Measurements from ENCODE around the gene ARL4D. TPM values are rescaled to one million over a fixed set of nuclear protein-coding genes. Genes with fewer than 3 reads are reported as not detected.
"Not testable (repeated sequence)": the region's sequence is repeated elsewhere in the genome, so short reads cannot be mapped to it uniquely, and the experiment has no call there.

ARL4D gene
- total RNA-seq, 1 donor from 2014 or later = 35.6 TPM

DNA sequence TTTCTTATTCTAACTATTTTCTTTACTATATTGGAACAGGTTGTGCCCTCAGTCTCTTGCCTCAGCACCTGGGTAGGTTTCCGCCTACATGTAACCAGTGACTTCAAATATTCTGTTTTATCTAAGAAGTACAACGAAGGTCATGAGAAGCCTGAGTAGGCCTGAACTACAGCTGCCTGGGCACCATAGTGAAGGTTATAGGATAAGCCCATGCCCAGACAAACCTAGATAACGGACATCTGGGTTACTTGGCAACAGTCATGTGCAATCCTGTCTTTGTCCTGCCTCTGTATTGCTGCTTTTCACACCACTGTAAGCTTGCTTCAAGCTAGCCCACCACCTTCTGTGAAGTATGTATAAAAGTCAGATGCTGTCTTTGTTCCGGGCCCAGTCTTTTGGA, 25.4 kb upstream of the ARL4D start:
- intact Hi-C loops (cut with DNase I) = no loop called here
- TF ChIP-seq POLR2A (IDR thresholded peaks at IDR 0.05) (no peak), POLR2AphosphoS5 (IDR thresholded peaks at IDR 0.05; ENCODE audit: insufficient read depth in 1 of 2, low read depth in 1 of 2) (no peak), CTCF (IDR thresholded peaks at IDR 0.05) (no peak)
- no peak for DNase-seq (ENCODE audit: extremely low spot score in 2 of 2)
- Histone ChIP-seq H3K4me1 (peaks cover 14% of the 10 kb centered on the region), H3K36me3 (no peaks in the 10 kb centered on the region), H3K27me3 (no peaks in the 10 kb centered on the region), H3K9me3 (no peaks in the 10 kb centered on the region), H3K27ac (no peak overlapping the region), H3K4me3 (no peak overlapping the region)

DNA sequence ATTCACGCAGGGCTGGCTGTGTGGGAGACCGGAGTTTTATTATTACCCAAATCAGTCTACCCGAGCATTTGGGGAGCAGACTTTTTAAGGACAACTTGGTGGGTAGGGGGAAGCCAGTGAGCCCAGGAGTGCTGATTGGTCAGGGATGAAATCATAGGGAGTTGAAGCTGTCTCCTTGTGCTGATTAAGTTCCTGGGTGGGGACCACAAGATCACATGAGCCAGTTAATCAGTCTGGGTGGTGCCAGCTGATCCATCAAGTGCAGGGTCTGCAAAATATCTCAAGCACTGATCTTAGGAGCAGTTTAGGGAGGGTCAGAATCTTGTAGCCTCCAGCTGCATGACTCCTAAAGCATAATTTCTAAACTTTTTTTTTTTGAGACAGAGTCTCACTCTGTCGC, 22.9 kb upstream of the ARL4D start:
- H3K4me1 ChIP-seq; H3K9me3 ChIP-seq; H3K4me3 ChIP-seq; H3K36me3 ChIP-seq; H3K27ac ChIP-seq; DNase-seq (ENCODE audit: extremely low spot score in 2 of 2); H3K27me3 ChIP-seq; intact Hi-C loops (cut with DNase I): not testable (repeated sequence)

- TF ChIP-seq POLR2AphosphoS5 (IDR thresholded peaks at IDR 0.05; ENCODE audit: insufficient read depth in 1 of 2, low read depth in 1 of 2) (no peak), CTCF (IDR thresholded peaks at IDR 0.05) (no peak), POLR2A (IDR thresholded peaks at IDR 0.05) (no peak)
- Histone ChIP-seq H3K4me3 (no peak overlapping the region), H3K9me3 (no peaks in the 10 kb centered on the region), H3K27me3 (no peaks in the 10 kb centered on the region), H3K36me3 (no peaks in the 10 kb centered on the region), H3K4me1 (no peaks in the 10 kb centered on the region), H3K27ac (no peak overlapping the region)
- intact Hi-C loops (cut with DNase I) = no loop called here
- no peak for DNase-seq (ENCODE audit: extremely low spot score in 2 of 2)
Observed at GRCh38 chr17:43377056-43377810, 21.6 kb upstream of the ARL4D start.

GRCh38 chr17:43378766-43379165, 20.0 kb upstream of the ARL4D start:
- no peak for TF ChIP-seq POLR2AphosphoS5 (IDR thresholded peaks at IDR 0.05; ENCODE audit: insufficient read depth in 1 of 2, low read depth in 1 of 2)
- Histone ChIP-seq H3K4me3 (no peak overlapping the region), H3K27me3 (no peaks in the 10 kb centered on the region), H3K9me3 (no peaks in the 10 kb centered on the region), H3K36me3 (no peaks in the 10 kb centered on the region), H3K4me1 (no peaks in the 10 kb centered on the region), H3K27ac (no peak overlapping the region)
- intact Hi-C loops (cut with DNase I) = no loop called here
- no peak for DNase-seq (ENCODE audit: extremely low spot score in 2 of 2)

- intact Hi-C loops (cut with DNase I) = no loop called here
- Histone ChIP-seq H3K27ac (no peak overlapping the region), H3K4me1 (no peaks in the 10 kb centered on the region), H3K9me3 (no peaks in the 10 kb centered on the region), H3K4me3 (no peak overlapping the region), H3K27me3 (no peaks in the 10 kb centered on the region), H3K36me3 (no peaks in the 10 kb centered on the region)
- no peak for DNase-seq (ENCODE audit: extremely low spot score in 2 of 2)
- TF ChIP-seq POLR2AphosphoS5 (IDR thresholded peaks at IDR 0.05; ENCODE audit: insufficient read depth in 1 of 2, low read depth in 1 of 2) (no peak), CTCF (IDR thresholded peaks at IDR 0.05) (no peak), POLR2A (IDR thresholded peaks at IDR 0.05) (no peak)
Observed at GRCh38 chr17:43380307-43380706, 18.5 kb upstream of the ARL4D start.

- no peak for TF ChIP-seq CTCF (IDR thresholded peaks at IDR 0.05)
- no peak overlapping the region for H3K4me3 ChIP-seq
- intact Hi-C loops (cut with DNase I) = no loop called here
- no peaks in the 10 kb centered on the region for H3K4me1 ChIP-seq
- H3K27ac ChIP-seq = no peak overlapping the region
- no peak for DNase-seq (ENCODE audit: extremely low spot score in 2 of 2)
- H3K27me3 ChIP-seq = no peaks in the 10 kb centered on the region
- H3K36me3 ChIP-seq = no peaks in the 10 kb centered on the region
- H3K9me3 ChIP-seq = no peaks in the 10 kb centered on the region
Observed at GRCh38 chr17:43381204-43381603, 17.6 kb upstream of the ARL4D start.
